ENCODE measurements around the gene LRRC56. TPM values are rescaled to one million over a fixed set of nuclear protein-coding genes. Genes with fewer than 3 reads are reported as not detected.

LRRC56 gene
- total and polyA plus RNA-seq, 2 experiments from 2014 or later: 0.86 to 1.3 TPM

- TF ChIP-seq EZH2 (IDR thresholded peaks at IDR 0.05; ENCODE audit: insufficient read depth, poor library complexity, severe bottlenecking) (no peak), EZH2phosphoT487 (IDR thresholded peaks at IDR 0.05; ENCODE audit: insufficient read depth, low read depth) (no peak)
- Histone ChIP-seq H3K4me1 (ENCODE audit: insufficient read depth) (peaks cover 17% of the 10 kb centered on the region), H3K4me2 (ENCODE audit: unreplicated experiment) (peak overlapping the region; percentile 98), H3K79me2 (ENCODE audit: insufficient read depth) (peaks cover 79% of the 10 kb centered on the region), H3K9ac (peak overlapping the region; percentile 100), H3K9me3 (ENCODE audit: low read depth) (no peaks in the 10 kb centered on the region), H3K27ac (peak overlapping the region; percentile 100), H3K4me3 (peak overlapping the region; percentile 96), H3F3A (ENCODE audit: insufficient read depth) (peaks cover 12% of the 10 kb centered on the region), H3K36me3 (ENCODE audit: low read depth) (peaks cover 16% of the 10 kb centered on the region; the same call in 1 of the 2 replicates), H4K20me1 (ENCODE audit: insufficient read depth) (no peaks in the 10 kb centered on the region), H3K9me2 (ENCODE audit: insufficient read depth) (no peaks in the 10 kb centered on the region), H3K27me3 (replicated peaks; ENCODE audit: insufficient read depth) (no peaks in the 10 kb centered on the region), H2AFZ (no peak overlapping the region)
- no peak for DNase-seq
- 45 to 47% methylated on average over 7 of the region's 7 CpGs for WGBS, 2 experiments (ENCODE audit: low coverage in 1 of 2, low lambda C conversion rate in 2 of 2, missing lambda C conversion rate in 2 of 2)
- in situ Hi-C loops (cut with MboI): no loop called here
Measured at GRCh38 chr11:504994-505344, 32.4 kb upstream of the LRRC56 start.

DNA sequence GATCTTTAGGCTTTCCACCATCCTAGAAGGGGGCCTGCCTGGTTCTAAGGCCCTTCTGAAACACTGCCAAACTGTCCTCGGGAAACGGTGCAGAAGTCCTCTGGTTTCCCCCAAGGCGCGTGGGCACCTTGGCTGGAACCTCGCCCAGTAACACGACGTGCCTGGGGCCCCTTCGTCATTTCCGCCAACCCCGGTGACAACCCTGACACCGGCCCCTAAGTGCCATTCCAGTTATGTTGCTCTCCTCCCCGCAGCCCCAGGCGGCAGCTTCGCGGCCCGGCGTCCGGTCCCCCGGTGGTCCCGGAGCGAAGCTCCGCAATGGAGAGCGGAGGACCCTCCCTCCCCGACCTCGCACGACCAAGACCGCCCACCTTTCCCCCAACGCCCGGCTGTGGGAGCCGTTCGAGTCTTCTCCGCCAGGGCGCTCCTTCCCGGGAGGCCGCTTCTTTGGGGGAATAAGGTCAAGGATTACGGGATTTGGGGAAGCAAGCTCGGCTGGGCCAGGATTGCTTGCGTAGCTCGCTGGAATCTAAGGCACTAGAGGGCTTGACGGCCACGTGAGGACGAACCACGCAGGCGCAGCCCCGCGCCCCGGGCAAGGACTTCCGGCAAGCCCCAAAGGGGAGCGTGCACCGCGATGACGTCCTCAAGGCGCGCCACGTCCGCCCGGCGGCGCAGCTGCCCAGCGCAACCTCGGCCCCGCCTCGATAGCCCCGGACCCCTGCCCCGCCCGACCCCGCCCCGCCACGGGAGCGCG is 30.9 kb upstream of the LRRC56 start:
- H3K4me3 ChIP-seq: peak overlapping the region; percentile 96
- 1% methylated on average over 44 to 60 of the region's 71 CpGs for WGBS, 2 experiments (ENCODE audit: low coverage in 1 of 2, low lambda C conversion rate in 2 of 2, missing lambda C conversion rate in 2 of 2)
- H3K9me2 ChIP-seq (ENCODE audit: insufficient read depth): no peaks in the 10 kb centered on the region
- no peak for TF ChIP-seq EZH2 (IDR thresholded peaks at IDR 0.05; ENCODE audit: insufficient read depth, poor library complexity, severe bottlenecking)
- no peak for TF ChIP-seq EZH2phosphoT487 (IDR thresholded peaks at IDR 0.05; ENCODE audit: insufficient read depth, low read depth)
- peak overlapping the region; percentile 100 for H3K27ac ChIP-seq
- no peaks in the 10 kb centered on the region for H3K27me3 ChIP-seq (replicated peaks; ENCODE audit: insufficient read depth)
- 0 out of 2 replicates have a peak, but pooled peaks cover 10% of the 10 kb centered on the region for H3K36me3 ChIP-seq (ENCODE audit: low read depth)
- in situ Hi-C loops (cut with MboI): no loop called here
- peak overlapping the region; percentile 100 for H3K9ac ChIP-seq
- peak; percentile 98 for DNase-seq
- no peaks in the 10 kb centered on the region for H4K20me1 ChIP-seq (ENCODE audit: insufficient read depth)
- H2AFZ ChIP-seq: no peak overlapping the region
- H3K4me1 ChIP-seq (ENCODE audit: insufficient read depth): peaks cover 17% of the 10 kb centered on the region
- peaks cover 12% of the 10 kb centered on the region for H3F3A ChIP-seq (ENCODE audit: insufficient read depth)
- peak overlapping the region; percentile 98 for H3K4me2 ChIP-seq (ENCODE audit: unreplicated experiment)
- no peaks in the 10 kb centered on the region for H3K9me3 ChIP-seq (ENCODE audit: low read depth)
- H3K79me2 ChIP-seq (ENCODE audit: insufficient read depth): peaks cover 72% of the 10 kb centered on the region

DNA sequence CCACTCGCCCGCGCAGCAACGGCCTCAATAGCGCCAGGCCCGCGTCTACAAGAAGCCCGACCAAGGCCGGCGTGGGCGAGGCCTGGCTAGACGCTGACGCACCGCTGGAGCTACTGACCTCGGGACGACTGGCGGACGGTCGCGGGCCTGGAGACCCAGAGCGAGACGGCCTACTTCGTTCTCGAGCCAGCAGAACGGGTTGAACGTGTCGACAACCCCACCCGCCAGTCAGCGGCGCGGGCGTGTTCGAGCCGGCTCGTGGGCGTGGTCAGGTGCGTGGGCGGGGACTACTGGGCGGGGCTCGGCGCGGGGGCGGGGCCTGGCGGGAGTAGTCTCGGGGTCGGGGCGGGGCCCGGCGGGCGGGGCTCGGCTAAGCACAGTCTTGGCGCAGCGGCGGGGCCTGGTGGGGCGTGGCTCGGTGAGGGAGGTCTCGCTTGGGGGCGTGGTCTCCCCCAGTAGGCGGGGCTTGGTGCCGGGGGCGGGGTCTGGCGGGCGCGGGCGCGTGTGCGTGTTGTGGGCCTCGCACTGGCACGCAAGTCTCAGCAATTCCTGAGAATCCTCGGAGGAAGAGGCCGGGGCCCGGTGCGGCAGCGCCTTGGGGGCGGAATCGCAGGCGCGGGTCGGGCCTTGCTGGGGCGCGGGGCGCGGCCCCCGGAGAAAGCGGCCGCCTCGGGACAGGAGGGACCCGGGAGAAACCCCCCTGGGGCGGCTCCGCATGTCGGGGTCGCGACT is 30.2 kb upstream of the LRRC56 start, which contains the start of gene RNH1:
TSS of gene RNH1 (minus strand) at position 248 of the 732 bp plus-strand sequence. CDS start 5,080 bp downstream, outside the sequence.
- Histone ChIP-seq H3K36me3 (ENCODE audit: low read depth) (0 out of 2 replicates have a peak, but pooled peaks cover 10% of the 10 kb centered on the region), H3F3A (ENCODE audit: insufficient read depth) (peaks cover 12% of the 10 kb centered on the region), H3K4me2 (ENCODE audit: unreplicated experiment) (peak within 1 kb of the TSS; percentile 98), H3K4me1 (ENCODE audit: insufficient read depth) (peaks cover 17% of the 10 kb centered on the region), H3K9me3 (ENCODE audit: low read depth) (no peaks in the 10 kb centered on the region), H3K9ac (peak within 1 kb of the TSS; percentile 100), H3K4me3 (peak within 1 kb of the TSS; percentile 96), H4K20me1 (ENCODE audit: insufficient read depth) (no peaks in the 10 kb centered on the region), H3K79me2 (ENCODE audit: insufficient read depth) (peaks cover 65% of the 10 kb centered on the region), H2AFZ (peak within 1 kb of the TSS; percentile 41; the same call in 1 of the 2 replicates), H3K27me3 (replicated peaks; ENCODE audit: insufficient read depth) (no peaks in the 10 kb centered on the region), H3K9me2 (ENCODE audit: insufficient read depth) (no peaks in the 10 kb centered on the region), H3K27ac (peak within 1 kb of the TSS; percentile 100)
- no peak for TF ChIP-seq EZH2 (IDR thresholded peaks at IDR 0.05; ENCODE audit: insufficient read depth, poor library complexity, severe bottlenecking)
- TF ChIP-seq EZH2phosphoT487 (IDR thresholded peaks at IDR 0.05; ENCODE audit: insufficient read depth, low read depth): no peak
- in situ Hi-C loops (cut with MboI): no loop called here
- WGBS, 2 experiments (ENCODE audit: low coverage in 1 of 2, low lambda C conversion rate in 2 of 2, missing lambda C conversion rate in 2 of 2): 1% methylated on average over 39 to 65 of the region's 93 CpGs
- DNase-seq: peak; percentile 98

DNA sequence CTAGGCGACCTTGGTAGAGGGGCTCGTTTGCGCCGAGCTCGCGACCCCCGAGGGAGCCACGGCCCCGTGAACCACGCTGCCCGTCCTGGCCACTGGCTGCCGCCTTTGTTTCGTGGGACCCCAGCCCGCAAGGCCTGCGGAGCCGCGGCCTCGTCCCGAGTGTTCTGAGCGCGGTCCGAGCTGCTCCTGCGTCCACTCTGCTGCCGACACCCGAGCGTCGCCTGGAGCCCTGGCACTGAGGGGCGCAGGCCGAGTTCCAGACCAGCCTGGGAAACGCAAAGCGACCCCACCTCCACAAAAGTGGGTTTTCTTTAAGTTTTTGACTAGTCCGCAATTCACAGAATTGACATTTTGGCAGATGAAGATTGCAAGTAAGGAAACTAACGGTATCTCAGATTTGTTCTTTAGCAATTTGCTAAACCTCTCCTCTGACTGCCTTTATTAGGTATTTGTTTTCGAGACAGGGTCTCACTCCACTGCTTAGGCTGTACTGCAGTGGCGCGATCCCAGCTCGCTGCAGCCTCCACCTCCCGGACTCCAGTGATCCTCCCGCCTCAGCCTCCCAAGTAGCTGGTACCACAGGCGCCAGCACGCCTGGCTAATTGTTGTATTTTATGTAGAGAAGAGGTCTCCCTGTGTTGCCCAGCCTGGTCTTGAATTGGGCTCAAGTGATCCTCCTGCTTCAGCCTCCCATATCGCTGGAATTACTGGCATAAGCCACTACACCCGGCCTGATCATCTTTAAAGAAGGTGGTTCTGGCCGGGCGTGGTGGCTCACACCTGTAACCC is 29.4 kb upstream of the LRRC56 start:
- H3K27me3 ChIP-seq (replicated peaks; ENCODE audit: insufficient read depth): no peaks in the 10 kb centered on the region
- H3K9me3 ChIP-seq (ENCODE audit: low read depth): no peaks in the 10 kb centered on the region
- in situ Hi-C loops (cut with MboI): no loop called here
- peaks cover 57% of the 10 kb centered on the region for H3K79me2 ChIP-seq (ENCODE audit: insufficient read depth)
- no peaks in the 10 kb centered on the region for H3K9me2 ChIP-seq (ENCODE audit: insufficient read depth)
- H3F3A ChIP-seq (ENCODE audit: insufficient read depth): peaks cover 12% of the 10 kb centered on the region
- H3K4me3 ChIP-seq: peak overlapping the region; percentile 80
- peaks cover 10% of the 10 kb centered on the region; the same call in 1 of the 2 replicates for H3K36me3 ChIP-seq (ENCODE audit: low read depth)
- TF ChIP-seq EZH2 (IDR thresholded peaks at IDR 0.05; ENCODE audit: insufficient read depth, poor library complexity, severe bottlenecking) (no peak), EZH2phosphoT487 (IDR thresholded peaks at IDR 0.05; ENCODE audit: insufficient read depth, low read depth) (no peak)
- H3K27ac ChIP-seq: peak overlapping the region; percentile 100
- H2AFZ ChIP-seq: peak overlapping the region; percentile 41; the same call in 1 of the 2 replicates
- H4K20me1 ChIP-seq (ENCODE audit: insufficient read depth): no peaks in the 10 kb centered on the region
- 25 to 27% methylated on average over 45 of the region's 45 CpGs for WGBS, 2 experiments (ENCODE audit: low coverage in 1 of 2, low lambda C conversion rate in 2 of 2, missing lambda C conversion rate in 2 of 2)
- peak overlapping the region; percentile 100 for H3K9ac ChIP-seq
- H3K4me2 ChIP-seq (ENCODE audit: unreplicated experiment): peak overlapping the region; percentile 91
- peaks cover 12% of the 10 kb centered on the region for H3K4me1 ChIP-seq (ENCODE audit: insufficient read depth)
- peak; percentile 64 for DNase-seq
